HG02642 (cell line): ENCODE data around the gene FREM1.

ENCODE experiments used
- ATAC-seq: cut with Tn5 transposase; IDR thresholded peaks from one replicate; pipeline ENCODE4 v1.9.1; 2021; ENCODE audit warnings: mild to moderate bottlenecking; ENCODE audit not compliant: unreplicated experiment, poor library complexity

FREM1 gene

GRCh38 chr9:14829204-14829603 lies 81.0 kb downstream of the FREM1 start:
- no peak for ATAC-seq

GRCh38 chr9:14827805-14828204 lies 82.4 kb downstream of the FREM1 start:
- no peak for ATAC-seq

GRCh38 chr9:14824481-14824880 lies 85.7 kb downstream of the FREM1 start:
- ATAC-seq: no peak

- no peak for ATAC-seq
These were observed 86.4 kb downstream of the FREM1 start for GRCh38 chr9:14823800-14824199.

GRCh38 chr9:14822666-14823065 lies 87.6 kb downstream of the FREM1 start:
- ATAC-seq: no peak

- ATAC-seq: no peak
These were observed 91.0 kb downstream of the FREM1 start for GRCh38 chr9:14819183-14819582.

GRCh38 chr9:14814249-14814628 lies 96.0 kb downstream of the FREM1 start:
- ATAC-seq: no peak

GRCh38 chr9:14813336-14814248 lies 96.6 kb downstream of the FREM1 start:
- ATAC-seq: no peak

GRCh38 chr9:14812806-14813205 lies 97.4 kb downstream of the FREM1 start:
- ATAC-seq: no peak

GRCh38 chr9:14811844-14812243 lies 98.4 kb downstream of the FREM1 start:
- no peak for ATAC-seq

GRCh38 chr9:14806941-14807520 lies 103.2 kb downstream of the FREM1 start:
- no peak for ATAC-seq

GRCh38 chr9:14799030-14799429 lies 111.2 kb downstream of the FREM1 start:
- no peak for ATAC-seq

- no peak for ATAC-seq
These were observed 112.8 kb downstream of the FREM1 start for GRCh38 chr9:14797435-14797834.

GRCh38 chr9:14793389-14793788 lies 116.8 kb downstream of the FREM1 start:
- no peak for ATAC-seq

GRCh38 chr9:14790628-14791027 lies 119.6 kb downstream of the FREM1 start:
- ATAC-seq: no peak

GRCh38 chr9:14788846-14789245 lies 121.4 kb downstream of the FREM1 start:
- ATAC-seq: no peak

GRCh38 chr9:14783358-14783757 lies 126.9 kb downstream of the FREM1 start:
- ATAC-seq: no peak

- no peak for ATAC-seq
These were observed 127.8 kb downstream of the FREM1 start for GRCh38 chr9:14782286-14783051.

- no peak for ATAC-seq
These were observed 129.5 kb downstream of the FREM1 start for GRCh38 chr9:14780693-14781092.

GRCh38 chr9:14780251-14780650 lies 130.0 kb downstream of the FREM1 start:
- ATAC-seq: no peak

GRCh38 chr9:14779566-14780022 lies 130.6 kb downstream of the FREM1 start:
- no peak for ATAC-seq
